GM21737 (cell line): Measurements from ENCODE around the gene TMOD4.
"Not testable (repeated sequence)": the region's sequence is repeated elsewhere in the genome, so short reads cannot be mapped to it uniquely, and the experiment has no call there.

ENCODE experiments used
- ATAC-seq: cut with Tn5 transposase; IDR thresholded peaks from one replicate; pipeline ENCODE4 v1.9.1; 2021; ENCODE audit warnings: mild to moderate bottlenecking, moderate library complexity; ENCODE audit not compliant: unreplicated experiment

Gene TMOD4

GRCh38 chr1:151175863-151176262 is at the start of gene TMOD4:
TMOD4 (minus strand) TSS chr1:151175981; CDS start chr1:151174875, 1,106 bp downstream.
- no peak for ATAC-seq

GRCh38 chr1:151222130-151222529 is 46.3 kb upstream of the TMOD4 start:
- ATAC-seq, result no peak

- ATAC-seq, result no peak
Observed at GRCh38 chr1:151221616-151222015, 45.8 kb upstream of the TMOD4 start.

GRCh38 chr1:151213560-151213959 is 37.8 kb upstream of the TMOD4 start:
- ATAC-seq, result no peak

- no peak for ATAC-seq
Observed at GRCh38 chr1:151211972-151212705, 36.4 kb upstream of the TMOD4 start.

GRCh38 chr1:151210830-151211229 is 35.0 kb upstream of the TMOD4 start:
- ATAC-seq, result no peak

- not testable (repeated sequence) for ATAC-seq
Observed at GRCh38 chr1:151205381-151205965, 29.7 kb upstream of the TMOD4 start.

GRCh38 chr1:151199873-151200581 is 24.2 kb upstream of the TMOD4 start:
- ATAC-seq, result no peak

GRCh38 chr1:151198254-151199127 is 22.7 kb upstream of the TMOD4 start, which contains the start of gene PIP5K1A:
PIP5K1A (plus strand) TSS chr1:151198552; CDS start chr1:151198997, 445 bp downstream.
- ATAC-seq, result peak; percentile 85

GRCh38 chr1:151197863-151198253 is 22.1 kb upstream of the TMOD4 start:
- ATAC-seq, result no peak

GRCh38 chr1:151196292-151196800 is 20.6 kb upstream of the TMOD4 start:
- no peak for ATAC-seq

GRCh38 chr1:151194894-151195594 is 19.3 kb upstream of the TMOD4 start:
- ATAC-seq, result not testable (repeated sequence)

- ATAC-seq, result no peak
Observed at GRCh38 chr1:151193856-151194255, 18.1 kb upstream of the TMOD4 start.

- no peak for ATAC-seq
Observed at GRCh38 chr1:151193304-151193703, 17.5 kb upstream of the TMOD4 start.

- ATAC-seq, result no peak
Observed at GRCh38 chr1:151192047-151192446, 16.3 kb upstream of the TMOD4 start.

- ATAC-seq, result peak; percentile 87
Observed at GRCh38 chr1:151189637-151190445, 14.1 kb upstream of the TMOD4 start, which contains the start of gene VPS72. VPS72 (minus strand) TSS chr1:151190197; CDS start chr1:151190121, 76 bp downstream.

GRCh38 chr1:151188667-151189066 is 12.9 kb upstream of the TMOD4 start:
- not testable (repeated sequence) for ATAC-seq

GRCh38 chr1:151187205-151187604 is 11.4 kb upstream of the TMOD4 start:
- no peak for ATAC-seq

GRCh38 chr1:151184211-151184610 is 8.4 kb upstream of the TMOD4 start:
- ATAC-seq, result no peak
